Measurements from ENCODE around the gene MYLK2. TPM values are rescaled to one million over a fixed set of nuclear protein-coding genes. Genes with fewer than 3 reads are reported as not detected.
A peak's percentile ranks its signal among the peaks of the same experiment; 100 is the strongest.

Gene MYLK2
- total RNA-seq, 1 donor: not detected

GRCh38 chr20:31864521-31865400, 45.6 kb downstream of the MYLK2 start:
- peaks cover 22% of the 10 kb centered on the region for H3K27me3 ChIP-seq (ENCODE audit: insufficient read depth, low read length)
- H3K4me3 ChIP-seq (ENCODE audit: low read length): no peak overlapping the region
- H3K4me1 ChIP-seq (ENCODE audit: insufficient read depth, low read length): peaks cover 14% of the 10 kb centered on the region
- H3K9me3 ChIP-seq (ENCODE audit: low read depth, low read length): no peaks in the 10 kb centered on the region

- Histone ChIP-seq H3K4me3 (ENCODE audit: low read length) (no peak overlapping the region), H3K27me3 (ENCODE audit: insufficient read depth, low read length) (peaks cover 20% of the 10 kb centered on the region), H3K9me3 (ENCODE audit: low read depth, low read length) (no peaks in the 10 kb centered on the region), H3K4me1 (ENCODE audit: insufficient read depth, low read length) (peaks cover 16% of the 10 kb centered on the region)
These were observed 47.1 kb downstream of the MYLK2 start for GRCh38 chr20:31866221-31866620.

GRCh38 chr20:31868853-31869672, 49.9 kb downstream of the MYLK2 start:
- no peak overlapping the region for H3K4me3 ChIP-seq (ENCODE audit: low read length)
- H3K27me3 ChIP-seq (ENCODE audit: insufficient read depth, low read length): peaks cover 31% of the 10 kb centered on the region
- no peaks in the 10 kb centered on the region for H3K9me3 ChIP-seq (ENCODE audit: low read depth, low read length)
- peaks cover 15% of the 10 kb centered on the region for H3K4me1 ChIP-seq (ENCODE audit: insufficient read depth, low read length)

GRCh38 chr20:31869673-31869941, 50.5 kb downstream of the MYLK2 start:
- Histone ChIP-seq H3K4me3 (ENCODE audit: low read length) (no peak overlapping the region), H3K4me1 (ENCODE audit: insufficient read depth, low read length) (peaks cover 15% of the 10 kb centered on the region), H3K9me3 (ENCODE audit: low read depth, low read length) (no peaks in the 10 kb centered on the region)

GRCh38 chr20:31869942-31870725, 51.0 kb downstream of the MYLK2 start, which contains the start of the genes DUSP15 and TTLL9:
DUSP15 (minus strand) TSS chr20:31870527; CDS start chr20:31870337, 190 bp downstream.
TTLL9 (plus strand) TSS chr20:31870634; CDS start chr20:31871127, 493 bp downstream.
- no peaks in the 10 kb centered on the region for H3K9me3 ChIP-seq (ENCODE audit: low read depth, low read length)
- peak within 1 kb of the TSS; percentile 19 for H3K4me3 ChIP-seq (ENCODE audit: low read length)
- peaks cover 15% of the 10 kb centered on the region for H3K4me1 ChIP-seq (ENCODE audit: insufficient read depth, low read length)
- H3K27me3 ChIP-seq (ENCODE audit: insufficient read depth, low read length): peaks cover 31% of the 10 kb centered on the region

More at GRCh38 chr20:31869673-31869941, 50.5 kb downstream of the MYLK2 start:
- peaks cover 31% of the 10 kb centered on the region for H3K27me3 ChIP-seq (ENCODE audit: insufficient read depth, low read length)

- Histone ChIP-seq H3K27me3 (ENCODE audit: insufficient read depth, low read length) (peaks cover 31% of the 10 kb centered on the region), H3K4me1 (ENCODE audit: insufficient read depth, low read length) (peaks cover 15% of the 10 kb centered on the region), H3K4me3 (ENCODE audit: low read length) (peak overlapping the region; percentile 19), H3K9me3 (ENCODE audit: low read depth, low read length) (no peaks in the 10 kb centered on the region)
These were observed 51.8 kb downstream of the MYLK2 start for GRCh38 chr20:31870726-31871617.

- peaks cover 15% of the 10 kb centered on the region for H3K4me1 ChIP-seq (ENCODE audit: insufficient read depth, low read length)
These were observed 52.4 kb downstream of the MYLK2 start for GRCh38 chr20:31871618-31871954.

GRCh38 chr20:31872406-31872805, 53.2 kb downstream of the MYLK2 start:
- Histone ChIP-seq H3K4me1 (ENCODE audit: insufficient read depth, low read length) (peaks cover 15% of the 10 kb centered on the region), H3K4me3 (ENCODE audit: low read length) (no peak overlapping the region), H3K27me3 (ENCODE audit: insufficient read depth, low read length) (peaks cover 31% of the 10 kb centered on the region), H3K9me3 (ENCODE audit: low read depth, low read length) (no peaks in the 10 kb centered on the region)

More at GRCh38 chr20:31871618-31871954, 52.4 kb downstream of the MYLK2 start:
- Histone ChIP-seq H3K9me3 (ENCODE audit: low read depth, low read length) (no peaks in the 10 kb centered on the region), H3K27me3 (ENCODE audit: insufficient read depth, low read length) (peaks cover 31% of the 10 kb centered on the region), H3K4me3 (ENCODE audit: low read length) (no peak overlapping the region)

GRCh38 chr20:31875671-31876070, 56.5 kb downstream of the MYLK2 start:
- Histone ChIP-seq H3K4me1 (ENCODE audit: insufficient read depth, low read length) (peaks cover 15% of the 10 kb centered on the region), H3K9me3 (ENCODE audit: low read depth, low read length) (no peaks in the 10 kb centered on the region), H3K27me3 (ENCODE audit: insufficient read depth, low read length) (peaks cover 16% of the 10 kb centered on the region), H3K4me3 (ENCODE audit: low read length) (no peak overlapping the region)

- H3K4me3 ChIP-seq (ENCODE audit: low read length): no peak overlapping the region
- no peaks in the 10 kb centered on the region for H3K9me3 ChIP-seq (ENCODE audit: low read depth, low read length)
- H3K27me3 ChIP-seq (ENCODE audit: insufficient read depth, low read length): no peaks in the 10 kb centered on the region
These were observed 58.5 kb downstream of the MYLK2 start for GRCh38 chr20:31877684-31878083.

GRCh38 chr20:31879143-31879987, 60.2 kb downstream of the MYLK2 start:
- H3K4me1 ChIP-seq (ENCODE audit: insufficient read depth, low read length): peaks cover 12% of the 10 kb centered on the region
- no peaks in the 10 kb centered on the region for H3K27me3 ChIP-seq (ENCODE audit: insufficient read depth, low read length)
- H3K4me3 ChIP-seq (ENCODE audit: low read length): peak overlapping the region; percentile 52
- no peaks in the 10 kb centered on the region for H3K9me3 ChIP-seq (ENCODE audit: low read depth, low read length)

More at GRCh38 chr20:31877684-31878083, 58.5 kb downstream of the MYLK2 start:
- H3K4me1 ChIP-seq (ENCODE audit: insufficient read depth, low read length): peaks cover 12% of the 10 kb centered on the region

GRCh38 chr20:31881945-31882344, 62.8 kb downstream of the MYLK2 start:
- H3K9me3 ChIP-seq (ENCODE audit: low read depth, low read length): no peaks in the 10 kb centered on the region
- no peak overlapping the region for H3K4me3 ChIP-seq (ENCODE audit: low read length)
- H3K27me3 ChIP-seq (ENCODE audit: insufficient read depth, low read length): no peaks in the 10 kb centered on the region
- H3K4me1 ChIP-seq (ENCODE audit: insufficient read depth, low read length): peaks cover 12% of the 10 kb centered on the region

GRCh38 chr20:31883829-31884228, 64.7 kb downstream of the MYLK2 start:
- Histone ChIP-seq H3K4me1 (ENCODE audit: insufficient read depth, low read length) (peaks cover 12% of the 10 kb centered on the region), H3K27me3 (ENCODE audit: insufficient read depth, low read length) (no peaks in the 10 kb centered on the region), H3K4me3 (ENCODE audit: low read length) (no peak overlapping the region), H3K9me3 (ENCODE audit: low read depth, low read length) (no peaks in the 10 kb centered on the region)

Data from mononuclear cell (primary cell).